Uterine smooth muscle cell (primary cell): Measurements from ENCODE around the gene CROCC. TPM values are rescaled to one million over a fixed set of nuclear protein-coding genes. Genes with fewer than 3 reads are reported as not detected.

Source experiments
- total RNA-seq: library from RNA; depleted of rRNA; stranded (reverse); fragments of >200 nt; gene quantifications from 2 replicates; pipeline ENCODE4 v1.2.3, GENCODE V29; 2014

Gene CROCC
- 18.6 and 25.0 TPM in 2 replicates for total RNA-seq

GRCh38 chr1:16921391-16922185 is at the start of gene CROCC:
TSS of gene CROCC (plus strand) at chr1:16921931. CDS start at chr1:16922019, 88 bp downstream.

GRCh38 chr1:16895598-16896315 is 26.0 kb upstream of the CROCC start, which contains the start of gene RNU1-2:
TSS of gene RNU1-2 (plus strand) at chr1:16895980.

GRCh38 chr1:16980473-16981268 is 58.9 kb downstream of the CROCC start, which contains the start of gene MFAP2:
TSS of gene MFAP2 (minus strand) at chr1:16980620. CDS start at chr1:16978273, 2,347 bp downstream.

GRCh38 chr1:17011439-17012307 is 89.9 kb downstream of the CROCC start, which contains the start of gene ATP13A2:
TSS of gene ATP13A2 (minus strand) at chr1:17011928. CDS start at chr1:17011738, 190 bp downstream.

Other genes with a start within 250 kb of the CROCC start
- gene RNU1-4, start 181.4 kb upstream of the CROCC start, total RNA-seq, result under 0.01 and 2,224 TPM in 2 replicates
- under 0.01 and 2,224 TPM in 2 replicates for gene RNU1-2, start 26.0 kb upstream of the CROCC start, total RNA-seq
- gene MFAP2, start 58.7 kb downstream of the CROCC start, total RNA-seq, result 8.0 and 22.1 TPM in 2 replicates
- 17.6 TPM in 2 replicates for gene ATP13A2, start 90.0 kb downstream of the CROCC start, total RNA-seq
- 151 and 159 TPM in 2 replicates for gene SDHB, start 132.1 kb downstream of the CROCC start, total RNA-seq
- gene PADI2, start 197.5 kb downstream of the CROCC start, total RNA-seq, result under 0.01 TPM in 1 of 2 replicates, not detected in the other